SK-N-SH (cell line): Measurements from ENCODE around the gene TYW3. TPM values are rescaled to one million over a fixed set of nuclear protein-coding genes. Genes with fewer than 3 reads are reported as not detected.
A peak's percentile ranks its signal among the peaks of the same experiment; 100 is the strongest.

Source experiments
- CTCF ChIA-PET: fragments of 300-600, 350-600 bp; formaldehyde crosslinking; extraction: SDS; loops from one replicate; lab custom pipeline; 2021; lab: Yijun Ruan, JAX
- POLR2A ChIA-PET: fragments of 350-600 bp; sonication (Branson Sonifier 250); formaldehyde crosslinking; extraction: SDS; loops from one replicate; lab custom pipeline; 2020; ENCODE audit warnings: antibody characterized with exemption, inconsistent platforms; lab: Yijun Ruan, JAX
- DNase-seq: peaks from one replicate; pipeline ENCODE4 v3.0.0; 2012
- H2AFZ ChIP-seq: fragments of 200-600 bp; sonication (generic); 2 replicates; pipeline ENCODE4 v1.8.1; 2016; ENCODE audit warnings: antibody characterized with exemption, mild to moderate bottlenecking, low read depth
- H3F3A ChIP-seq: fragments of 200-600 bp; sonication (generic); replicated peaks from 2 replicates; pipeline ENCODE3; 2016; ENCODE audit warnings: antibody characterized with exemption, mild to moderate bottlenecking; ENCODE audit not compliant: insufficient read depth
- H3K27ac ChIP-seq, 2 experiments: fragments of 200-500 bp in 1 of 2; fragments of 200-600 bp in 1 of 2; sonication (Bioruptor generic) in 1 of 2; sonication (generic), shearing (Covaris generic) in 1 of 2; 2 replicates each; pipeline versions ENCODE4 v1.5.1 to v1.6.1; 2014 to 2016; ENCODE audit warnings: low read depth in 2 of 2, inconsistent platforms in 1 of 2, low read length in 1 of 2, mild to moderate bottlenecking in 1 of 2, mixed read lengths in 1 of 2
- H3K27me3 ChIP-seq: fragments of 200-600 bp; sonication (generic), shearing (Covaris generic); 2 replicates; pipeline ENCODE4 v1.6.1; 2016; ENCODE audit warnings: mixed run types; ENCODE audit not compliant: insufficient read depth
- H3K36me3 ChIP-seq, 2 experiments: fragments of 200-500 bp in 1 of 2; fragments of 200-600 bp in 1 of 2; sonication (Bioruptor generic) in 1 of 2; sonication (generic) in 1 of 2; replicated peaks in 1 of 2; 2 replicates each; pipeline versions ENCODE3 to v1.5.1; 2014 to 2016; ENCODE audit warnings: low read length in 1 of 2, mild to moderate bottlenecking in 1 of 2; ENCODE audit not compliant: insufficient read depth in 2 of 2, control insufficient read depth in 1 of 2
- H3K4me1 ChIP-seq, 2 experiments: fragments of 200-500 bp in 1 of 2; fragments of 200-600 bp in 1 of 2; sonication (Bioruptor generic) in 1 of 2; sonication (generic), shearing (Covaris generic) in 1 of 2; 2 replicates each; pipeline versions ENCODE4 v1.5.1 to v1.6.1; 2014 to 2016; ENCODE audit warnings: low read depth in 1 of 2, low read length in 1 of 2, mixed run types in 1 of 2; ENCODE audit not compliant: insufficient read depth in 2 of 2, control insufficient read depth in 1 of 2
- H3K4me2 ChIP-seq: fragments of 200-600 bp; sonication (generic), shearing (Covaris generic); 2 replicates; pipeline ENCODE4 v1.6.1; 2017; ENCODE audit warnings: mixed run types
- H3K4me3 ChIP-seq, 2 experiments: fragments of 200-500 bp in 1 of 2; fragments of 200-600 bp in 1 of 2; sonication (Bioruptor generic) in 1 of 2; sonication (generic), shearing (Covaris generic) in 1 of 2; 2 replicates each; pipeline versions ENCODE4 v1.5.1 to v1.8.1; 2014 to 2016; ENCODE audit warnings: low read depth in 2 of 2, inconsistent platforms in 1 of 2, low read length in 1 of 2, mild to moderate bottlenecking in 1 of 2, mixed read lengths in 1 of 2, moderate library complexity in 1 of 2
- H3K79me2 ChIP-seq: fragments of 200-600 bp; sonication (generic); 2 replicates; pipeline ENCODE4 v1.8.1; 2017; ENCODE audit warnings: mild to moderate bottlenecking; ENCODE audit not compliant: insufficient read depth
- H3K9ac ChIP-seq: fragments of 200-600 bp; sonication (generic); 2 replicates; pipeline ENCODE4 v1.6.1; 2017; ENCODE audit warnings: mixed run types
- H3K9me2 ChIP-seq: fragments of 200-600 bp; sonication (generic); 2 replicates; pipeline ENCODE4 v1.6.1; 2017; ENCODE audit warnings: mixed run types
- H3K9me3 ChIP-seq: fragments of 200-600 bp; sonication (generic); 2 replicates; pipeline ENCODE4 v1.6.1; 2017; ENCODE audit warnings: mixed run types, mild to moderate bottlenecking, moderate library complexity
- H4K20me1 ChIP-seq: fragments of 200-600 bp; sonication (generic); 2 replicates; pipeline ENCODE4 v1.6.1; 2017; ENCODE audit warnings: mild to moderate bottlenecking, mixed run types; ENCODE audit not compliant: insufficient read depth
- EZH2phosphoT487 ChIP-seq: fragments of 200-600 bp; sonication (generic); IDR thresholded peaks from 2 replicates; pipeline ENCODE4 v1.6.1; 2017; ENCODE audit warnings: low read depth, mixed run types, mild to moderate bottlenecking, antibody characterized with exemption, moderate library complexity, borderline replicate concordance
- FOSL2 ChIP-seq: IDR thresholded peaks from 2 replicates; pipeline ENCODE4 v1.4.0; 2012; ENCODE audit warnings: low read depth, mild to moderate bottlenecking, moderate library complexity, borderline replicate concordance
- FOXM1 ChIP-seq: IDR thresholded peaks from 2 replicates; pipeline ENCODE4 v1.4.0; 2012; ENCODE audit warnings: low read depth, mild to moderate bottlenecking
- JUND ChIP-seq: IDR thresholded peaks from 2 replicates; pipeline ENCODE4 v1.4.0; 2012
- RAD21 ChIP-seq: IDR thresholded peaks from 2 replicates; pipeline ENCODE4 v1.6.1; 2012; ENCODE audit warnings: mild to moderate bottlenecking, low read length
- RCOR1 ChIP-seq: fragments of 150-350 bp; IDR thresholded peaks from 2 replicates; pipeline ENCODE4 v1.6.1; 2017; ENCODE audit warnings: antibody characterized with exemption, low read length
- RFX5 ChIP-seq: IDR thresholded peaks from 2 replicates; pipeline ENCODE4 v1.6.1; 2012; ENCODE audit warnings: mild to moderate bottlenecking, improper control_type of control experiment, low read length
- SMC3 ChIP-seq: IDR thresholded peaks from 2 replicates; pipeline ENCODE4 v1.6.1; 2012; ENCODE audit warnings: low read depth, low read length, improper control_type of control experiment
- WGBS: methylation state at CpG from one replicate; pipeline ENCODE4 v1.1.6; 2017; ENCODE audit warnings: low lambda C conversion rate; 5-methylcytosine and 5-hydroxymethylcytosine counted together
- polyA plus RNA-seq, 3 experiments: library from polyadenylated mRNA; depleted of rRNA; stranded (reverse); fragments of >200 nt; gene quantifications; 2 replicates each; pipeline ENCODE4 v1.2.3, GENCODE V29; 2012
- TF ChIP-seq, protein P1 (sequence below): IDR thresholded peaks from 2 replicates; pipeline ENCODE4 v1.4.0; 2012; ENCODE audit warnings: low read depth, borderline replicate concordance
- TF ChIP-seq, protein P2 (sequence below): fragments of 150-350 bp; IDR thresholded peaks from 2 replicates; pipeline ENCODE4 v1.6.1; 2016; ENCODE audit warnings: mild to moderate bottlenecking, low read depth, low read length
- TF ChIP-seq, protein P3 (sequence below): fragments of 200-600 bp; sonication (generic); IDR thresholded peaks from 2 replicates; pipeline ENCODE4 v1.6.1; 2017; ENCODE audit warnings: antibody characterized with exemption, mild to moderate bottlenecking, moderate library complexity

Gene TYW3
- polyA plus RNA-seq, 1 of the 3 experiments (the other 2 are of a cell fraction) = 9.2 TPM

GRCh38 chr1:74766579-74766978 is 33.6 kb downstream of the TYW3 start:
- no peaks in the 10 kb centered on the region for H3K4me1 ChIP-seq
- H3K79me2 ChIP-seq = no peaks in the 10 kb centered on the region
- no peak overlapping the region for H3K27ac ChIP-seq
- POLR2A ChIA-PET = interaction anchor here (0.6 kb wide), 1 partner anchor 1119 kb away, joined by 3 read pairs; no protein-coding TSS in a partner anchor
- H3K9ac ChIP-seq = no peak overlapping the region
- TF ChIP-seq FOXM1 (no peak), EZH2phosphoT487 (no peak), RCOR1 (no peak), SMC3 (no peak), RAD21 (no peak), RFX5 (no peak), FOSL2 (no peak), JUND (no peak)
- TF ChIP-seq, protein P1, sequence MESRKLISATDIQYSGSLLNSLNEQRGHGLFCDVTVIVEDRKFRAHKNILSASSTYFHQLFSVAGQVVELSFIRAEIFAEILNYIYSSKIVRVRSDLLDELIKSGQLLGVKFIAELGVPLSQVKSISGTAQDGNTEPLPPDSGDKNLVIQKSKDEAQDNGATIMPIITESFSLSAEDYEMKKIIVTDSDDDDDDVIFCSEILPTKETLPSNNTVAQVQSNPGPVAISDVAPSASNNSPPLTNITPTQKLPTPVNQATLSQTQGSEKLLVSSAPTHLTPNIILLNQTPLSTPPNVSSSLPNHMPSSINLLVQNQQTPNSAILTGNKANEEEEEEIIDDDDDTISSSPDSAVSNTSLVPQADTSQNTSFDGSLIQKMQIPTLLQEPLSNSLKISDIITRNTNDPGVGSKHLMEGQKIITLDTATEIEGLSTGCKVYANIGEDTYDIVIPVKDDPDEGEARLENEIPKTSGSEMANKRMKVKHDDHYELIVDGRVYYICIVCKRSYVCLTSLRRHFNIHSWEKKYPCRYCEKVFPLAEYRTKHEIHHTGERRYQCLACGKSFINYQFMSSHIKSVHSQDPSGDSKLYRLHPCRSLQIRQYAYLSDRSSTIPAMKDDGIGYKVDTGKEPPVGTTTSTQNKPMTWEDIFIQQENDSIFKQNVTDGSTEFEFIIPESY = no peak
- TF ChIP-seq, protein P2, sequence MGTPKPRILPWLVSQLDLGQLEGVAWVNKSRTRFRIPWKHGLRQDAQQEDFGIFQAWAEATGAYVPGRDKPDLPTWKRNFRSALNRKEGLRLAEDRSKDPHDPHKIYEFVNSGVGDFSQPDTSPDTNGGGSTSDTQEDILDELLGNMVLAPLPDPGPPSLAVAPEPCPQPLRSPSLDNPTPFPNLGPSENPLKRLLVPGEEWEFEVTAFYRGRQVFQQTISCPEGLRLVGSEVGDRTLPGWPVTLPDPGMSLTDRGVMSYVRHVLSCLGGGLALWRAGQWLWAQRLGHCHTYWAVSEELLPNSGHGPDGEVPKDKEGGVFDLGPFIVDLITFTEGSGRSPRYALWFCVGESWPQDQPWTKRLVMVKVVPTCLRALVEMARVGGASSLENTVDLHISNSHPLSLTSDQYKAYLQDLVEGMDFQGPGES = no peak
- 96% methylated on average over 2 of the region's 2 CpGs for WGBS
- no peaks in the 10 kb centered on the region for H4K20me1 ChIP-seq
- H3K27me3 ChIP-seq = no peaks in the 10 kb centered on the region
- no peaks in the 10 kb centered on the region for H3K9me3 ChIP-seq
- CTCF ChIA-PET = interaction anchor here (0.6 to 1.3 kb wide), 6 partner anchors 22 to 438 kb away, joined by 3 to 7 read pairs (median 4); partner anchors contain the start of genes CRYZ and TYW3
- no peaks in the 10 kb centered on the region for H3K9me2 ChIP-seq
- H2AFZ ChIP-seq = no peak overlapping the region
- peaks cover 24 to 27% of the 10 kb centered on the region in 2 experiments for H3K36me3 ChIP-seq
- no peak overlapping the region for H3K4me2 ChIP-seq
- H3F3A ChIP-seq = no peaks in the 10 kb centered on the region
- H3K4me3 ChIP-seq = no peak overlapping the region
- no peak for DNase-seq

- H3K9me3 ChIP-seq = no peaks in the 10 kb centered on the region
- no peaks in the 10 kb centered on the region for H3K27me3 ChIP-seq
- H3K9me2 ChIP-seq = no peaks in the 10 kb centered on the region
- no peaks in the 10 kb centered on the region; a peak in 1 of 4 replicates for H3K4me1 ChIP-seq
- no peak overlapping the region for H3K4me2 ChIP-seq
- TF ChIP-seq SMC3 = no peak
- TF ChIP-seq, protein P3, sequence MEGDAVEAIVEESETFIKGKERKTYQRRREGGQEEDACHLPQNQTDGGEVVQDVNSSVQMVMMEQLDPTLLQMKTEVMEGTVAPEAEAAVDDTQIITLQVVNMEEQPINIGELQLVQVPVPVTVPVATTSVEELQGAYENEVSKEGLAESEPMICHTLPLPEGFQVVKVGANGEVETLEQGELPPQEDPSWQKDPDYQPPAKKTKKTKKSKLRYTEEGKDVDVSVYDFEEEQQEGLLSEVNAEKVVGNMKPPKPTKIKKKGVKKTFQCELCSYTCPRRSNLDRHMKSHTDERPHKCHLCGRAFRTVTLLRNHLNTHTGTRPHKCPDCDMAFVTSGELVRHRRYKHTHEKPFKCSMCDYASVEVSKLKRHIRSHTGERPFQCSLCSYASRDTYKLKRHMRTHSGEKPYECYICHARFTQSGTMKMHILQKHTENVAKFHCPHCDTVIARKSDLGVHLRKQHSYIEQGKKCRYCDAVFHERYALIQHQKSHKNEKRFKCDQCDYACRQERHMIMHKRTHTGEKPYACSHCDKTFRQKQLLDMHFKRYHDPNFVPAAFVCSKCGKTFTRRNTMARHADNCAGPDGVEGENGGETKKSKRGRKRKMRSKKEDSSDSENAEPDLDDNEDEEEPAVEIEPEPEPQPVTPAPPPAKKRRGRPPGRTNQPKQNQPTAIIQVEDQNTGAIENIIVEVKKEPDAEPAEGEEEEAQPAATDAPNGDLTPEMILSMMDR = peak; percentile 44
- TF ChIP-seq, all 33 proteins: peak for 1
- Histone ChIP-seq H4K20me1 (no peaks in the 10 kb centered on the region), H3K9ac (no peak overlapping the region), H2AFZ (no peak overlapping the region), H3F3A (no peaks in the 10 kb centered on the region), H3K4me3 (no peak overlapping the region), H3K36me3 (peaks cover 18 to 22% of the 10 kb centered on the region in 2 experiments), H3K27ac (no peak overlapping the region), H3K79me2 (no peaks in the 10 kb centered on the region)
- WGBS = 90% methylated on average over 3 of the region's 3 CpGs
- POLR2A ChIA-PET = no interaction called here
- no peak for DNase-seq
- CTCF ChIA-PET = interaction anchor here (1.2 to 1.3 kb wide), 2 partner anchors 24 to 435 kb away, joined by 3 to 7 read pairs; no protein-coding TSS in a partner anchor
Observed at GRCh38 chr1:74767490-74767889, 34.5 kb downstream of the TYW3 start.
